Sciatic nerve (tissue), 2 donors: ENCODE data around the gene KY. TPM values are rescaled to one million over a fixed set of nuclear protein-coding genes. Genes with fewer than 3 reads are reported as not detected.

Experiments
- ATAC-seq: fragments of 200-7000 bp; cut with Tn5 transposase; one replicate; pipeline ENCODE4 v1.9.1; 2020; ENCODE audit warnings: mild to moderate bottlenecking, moderate library complexity
- DNase-seq: peaks from one replicate; pipeline ENCODE4 v3.0.0-alpha.2; 2020; ENCODE audit warnings: low spot score
- intact Hi-C: fragments of 100-400 bp; cut with DNase I; formaldehyde crosslinking; loops from one replicate; pipeline ENCODE4 v1.14.2; 2022
- total RNA-seq: library from RNA; stranded (reverse); fragmentation: NEBNext Ultra II Directional; extraction: Animal tissue kit (Norgen Biotek cat#: 25700); gene quantifications from one replicate; pipeline ENCODE4 v1.2.1, GENCODE V29; 2021
- donor health status: DM: no; HTN: no; CAD: no.
- donor health status: DM: no; HTN: no; CAD: no.

KY gene
- total RNA-seq, 1 donor from 2014 or later = 3.3 TPM

- intact Hi-C loops = no loop called here
- ATAC-seq (peak; percentile 83), DNase-seq (peak; percentile 66)
Measured at GRCh38 chr3:134651347-134652041, 672 bp upstream of the KY start.

DNA sequence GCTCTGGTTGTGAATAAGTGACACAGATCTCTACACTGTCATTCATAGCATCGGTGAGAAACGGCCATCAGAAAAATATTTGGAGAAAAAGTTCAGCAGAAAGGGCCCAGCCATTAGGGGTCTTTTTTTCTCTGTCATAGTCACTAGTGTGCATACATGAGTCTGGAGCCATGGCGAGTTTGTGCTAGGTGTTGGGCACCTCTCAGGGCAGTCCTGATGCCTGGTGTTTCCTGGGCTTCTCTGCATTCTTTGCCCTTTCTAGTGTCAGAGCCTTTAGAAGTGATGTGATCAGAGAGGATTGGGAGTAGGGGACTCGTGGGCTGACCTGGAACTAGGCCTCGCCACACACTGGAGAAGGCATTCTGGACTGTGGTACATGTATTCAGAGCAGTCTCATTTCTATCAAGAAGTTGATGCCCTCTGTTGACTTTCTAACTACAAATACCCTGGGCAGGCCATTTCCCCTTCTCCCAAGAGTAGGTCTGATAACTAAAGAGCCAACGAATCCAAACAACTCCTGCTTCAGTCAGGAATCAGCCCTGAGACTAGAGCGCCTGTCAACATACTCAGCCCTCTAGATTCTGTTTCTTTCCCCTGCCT lies 1.6 kb downstream of the KY start:
- intact Hi-C loops = no loop called here
- no peak for ATAC-seq
- DNase-seq = no peak

DNA sequence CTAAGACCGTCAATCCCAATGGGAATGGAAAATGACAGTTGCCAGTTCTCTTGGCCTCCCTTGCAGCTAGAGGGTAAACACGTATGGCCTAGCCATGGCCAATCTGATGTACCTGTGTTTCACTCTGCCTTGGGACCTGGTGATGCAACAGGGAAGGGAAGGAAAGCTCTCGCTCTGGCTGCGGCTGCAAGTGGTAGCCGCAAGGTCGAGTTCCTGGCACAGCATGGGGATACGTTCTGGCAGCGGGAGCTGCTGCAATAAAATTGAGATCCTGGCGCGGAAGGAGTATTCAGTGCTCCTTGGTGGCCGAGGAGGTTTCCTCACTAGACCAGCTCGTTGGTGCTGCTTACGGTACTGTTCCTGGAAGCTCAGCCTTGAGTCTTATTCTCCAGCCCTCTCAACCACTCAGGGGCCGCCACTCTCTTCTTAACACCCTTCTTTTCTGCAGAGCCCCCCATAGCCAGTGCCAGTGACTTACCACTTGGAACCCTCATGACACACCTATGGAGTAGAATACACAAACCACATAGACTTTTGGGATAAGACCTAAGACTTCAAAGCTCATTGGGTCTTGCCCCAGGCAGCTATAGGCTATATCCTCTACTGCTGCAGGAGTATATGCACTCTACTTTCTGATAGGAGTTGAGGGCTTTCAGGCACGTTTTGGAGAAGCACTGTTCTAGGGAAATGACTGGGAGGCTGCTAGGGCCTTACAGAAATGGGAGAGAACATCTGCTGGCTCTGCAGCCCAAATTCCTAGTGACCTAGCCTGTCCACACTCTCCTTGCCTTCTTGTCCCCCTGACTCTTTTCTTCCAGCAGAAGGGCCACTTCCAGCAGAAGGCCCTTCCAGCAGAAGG lies 2.7 kb downstream of the KY start:
- ATAC-seq = no peak
- no peak for DNase-seq
- intact Hi-C loops = no loop called here

DNA sequence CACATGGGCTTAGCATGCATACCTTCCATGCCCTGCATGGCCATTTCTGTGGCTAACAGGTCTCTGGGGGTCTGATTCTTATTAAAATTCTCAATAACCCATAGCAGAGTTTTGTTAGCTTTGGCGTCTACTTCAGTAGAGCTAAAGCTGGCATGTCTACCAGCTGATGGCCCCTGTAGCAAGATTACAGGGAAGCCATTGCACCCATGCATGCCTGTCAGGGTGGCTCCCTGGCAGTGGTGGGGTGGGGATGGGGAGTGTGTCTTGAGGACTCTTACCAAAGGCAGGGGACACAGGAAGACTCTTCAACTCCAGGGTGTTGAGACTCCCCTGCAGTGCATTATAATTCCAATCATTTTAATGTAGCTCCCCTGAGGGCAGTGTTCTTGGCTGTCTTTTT lies 4.7 kb downstream of the KY start:
- no peak for ATAC-seq
- intact Hi-C loops = no loop called here
- DNase-seq = no peak

- DNase-seq = no peak
- ATAC-seq = no peak
- intact Hi-C loops = no loop called here
Measured at GRCh38 chr3:134645515-134645914, 5.3 kb downstream of the KY start.

- no peak for ATAC-seq
- intact Hi-C loops = no loop called here
- no peak for DNase-seq
Measured at GRCh38 chr3:134644731-134645514, 5.9 kb downstream of the KY start.

DNA sequence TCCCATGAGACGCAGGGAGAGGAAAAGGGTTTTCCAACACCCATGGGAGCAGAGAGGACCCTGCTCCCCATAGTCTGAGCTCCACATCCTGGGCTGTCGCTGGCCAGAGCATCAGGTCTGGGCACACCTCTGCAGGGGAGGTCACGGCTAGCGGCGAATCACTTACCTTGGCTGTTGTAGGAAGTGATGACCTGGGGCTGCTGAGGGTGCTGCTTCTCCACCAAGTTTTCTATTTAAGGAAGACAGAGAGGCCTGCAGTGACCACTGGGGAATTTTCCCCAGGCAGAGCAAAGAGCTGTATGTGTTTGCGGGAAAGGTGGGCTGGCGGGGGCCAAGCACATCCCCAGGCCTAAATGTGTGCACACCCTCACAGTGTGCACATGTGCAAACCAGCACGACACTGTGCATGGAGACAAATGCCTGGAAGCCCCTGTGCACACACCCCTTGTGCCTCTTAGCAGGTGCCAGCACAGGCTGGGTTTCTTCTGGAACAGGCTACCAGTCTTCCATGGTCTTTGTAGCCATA lies 7.6 kb downstream of the KY start:
- DNase-seq (no peak), ATAC-seq (no peak)
- intact Hi-C loops = no loop called here

DNA sequence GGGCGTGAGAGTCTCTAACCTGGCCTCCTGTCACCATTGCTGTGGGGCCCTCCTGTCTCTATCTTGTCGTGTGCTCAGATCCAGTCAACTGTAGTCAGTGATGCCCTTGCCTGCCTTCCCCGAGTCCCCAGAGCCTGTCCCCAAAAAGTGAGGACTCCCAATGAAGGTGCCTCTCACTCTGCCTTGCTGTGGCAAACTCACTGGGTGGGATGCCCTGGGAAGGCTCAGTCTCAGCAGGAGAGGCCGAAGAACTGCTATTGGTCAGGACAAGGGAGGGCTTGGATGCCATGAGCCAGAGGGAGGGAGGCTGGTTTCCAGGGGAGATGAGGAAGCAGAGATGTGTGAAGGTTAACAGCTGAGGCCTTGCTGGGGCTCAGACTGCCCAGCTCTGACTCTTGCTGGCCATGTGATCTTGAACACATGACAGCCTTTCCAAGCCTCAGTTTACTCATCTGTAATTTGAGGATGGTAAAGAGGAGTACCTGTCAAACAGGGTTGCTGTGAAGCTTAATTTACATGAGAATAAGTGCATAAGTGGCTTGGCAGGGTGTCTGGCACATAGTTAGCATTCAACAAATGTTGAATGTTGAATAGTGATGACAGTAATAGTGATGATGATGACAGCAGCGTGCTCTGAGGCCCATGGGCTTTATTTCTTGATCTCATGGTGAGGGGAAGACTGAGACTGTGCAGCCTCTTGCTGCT lies 8.2 kb downstream of the KY start:
- no peak for ATAC-seq
- DNase-seq = no peak
- intact Hi-C loops = no loop called here

DNA sequence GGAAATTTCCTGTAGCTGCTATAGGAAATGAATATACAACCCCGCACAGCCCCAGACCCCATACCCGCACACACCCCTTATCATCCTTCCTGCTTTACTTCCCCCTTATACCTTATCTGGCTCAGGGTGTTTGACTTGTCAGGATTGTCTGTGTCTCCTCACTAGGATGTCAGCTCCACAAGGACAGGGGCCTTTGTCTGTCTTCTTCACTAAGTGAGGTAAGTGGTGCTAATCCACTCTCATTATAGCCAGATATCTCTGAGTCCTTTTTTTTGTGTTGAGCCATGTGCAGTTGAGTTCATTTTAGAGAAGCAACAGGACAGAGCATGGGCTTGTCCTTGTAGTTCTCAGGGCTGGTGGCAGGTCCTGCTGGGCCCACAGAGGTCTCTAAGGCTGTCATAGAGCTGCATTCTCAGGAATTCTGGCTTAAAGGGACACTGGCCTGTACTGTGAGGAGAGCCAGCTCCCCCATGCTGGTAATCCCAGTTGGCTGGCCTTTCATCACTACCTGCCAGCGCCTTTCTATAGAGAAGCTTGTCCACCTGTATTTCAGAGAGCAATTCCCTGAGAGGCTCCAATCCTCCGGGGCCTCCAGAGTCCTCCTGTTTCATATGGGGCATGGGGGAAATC lies 9.0 kb downstream of the KY start:
- DNase-seq (no peak), ATAC-seq (no peak)
- intact Hi-C loops = no loop called here

GRCh38 chr3:134640872-134641470 lies 9.9 kb downstream of the KY start:
- intact Hi-C loops = no loop called here
- DNase-seq (no peak), ATAC-seq (no peak)

- DNase-seq (no peak), ATAC-seq (no peak)
- intact Hi-C loops = no loop called here
Measured at GRCh38 chr3:134640378-134640777, 10.4 kb downstream of the KY start.

DNA sequence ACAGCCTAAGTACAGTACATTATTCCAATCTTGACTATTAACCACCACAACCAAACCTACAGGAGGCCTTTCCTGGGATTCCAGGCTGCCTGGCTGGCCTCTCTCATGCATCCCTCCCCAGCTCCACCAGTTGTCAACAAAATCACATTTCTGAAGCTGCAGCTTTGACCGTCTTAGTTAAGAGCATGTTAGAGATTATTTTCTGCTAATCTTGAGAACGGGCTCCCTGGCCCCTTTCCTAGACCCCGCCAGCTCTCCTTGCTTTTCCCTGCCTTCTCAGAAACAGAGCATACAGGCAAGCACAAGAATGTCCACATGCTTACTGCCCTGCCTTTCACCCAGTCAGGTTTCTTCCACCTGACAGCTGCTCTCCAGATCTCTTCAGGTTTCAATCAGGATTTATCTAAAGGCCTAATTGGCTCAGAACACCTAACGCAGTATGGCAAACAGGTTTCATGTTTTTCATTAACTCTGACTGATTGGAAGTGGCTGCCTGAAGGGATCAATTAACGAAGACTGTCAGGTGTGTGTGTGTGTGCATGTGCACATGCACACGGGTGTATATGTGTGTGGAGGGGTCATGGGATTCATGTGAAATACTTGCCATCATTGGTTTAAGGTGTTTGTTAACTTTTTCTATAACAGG lies 12.3 kb downstream of the KY start:
- intact Hi-C loops = no loop called here
- ATAC-seq = no peak

DNA sequence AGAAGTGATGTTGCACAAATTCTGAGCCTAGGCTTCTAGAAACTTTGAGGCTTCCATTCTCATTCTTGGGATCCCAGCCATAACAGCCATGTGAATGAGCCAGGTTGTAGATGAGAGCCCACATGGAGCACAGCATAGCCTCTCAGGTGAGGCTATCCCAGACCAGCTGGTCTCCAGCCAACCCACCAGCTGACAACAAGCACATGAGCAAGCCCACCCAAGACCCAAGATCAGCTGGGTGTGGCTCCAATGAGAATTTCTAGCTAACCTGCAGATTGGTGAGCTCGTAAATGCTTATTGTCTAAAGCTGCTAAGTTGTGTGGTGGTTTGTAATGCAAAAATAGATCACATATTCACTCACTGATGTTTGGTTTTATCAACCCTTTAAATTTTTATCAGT lies 14.4 kb downstream of the KY start:
- intact Hi-C loops = no loop called here
- no peak for DNase-seq
- no peak for ATAC-seq

More for the DNA sequence above, 12.3 kb downstream of the KY start:
- DNase-seq = no peak

DNA sequence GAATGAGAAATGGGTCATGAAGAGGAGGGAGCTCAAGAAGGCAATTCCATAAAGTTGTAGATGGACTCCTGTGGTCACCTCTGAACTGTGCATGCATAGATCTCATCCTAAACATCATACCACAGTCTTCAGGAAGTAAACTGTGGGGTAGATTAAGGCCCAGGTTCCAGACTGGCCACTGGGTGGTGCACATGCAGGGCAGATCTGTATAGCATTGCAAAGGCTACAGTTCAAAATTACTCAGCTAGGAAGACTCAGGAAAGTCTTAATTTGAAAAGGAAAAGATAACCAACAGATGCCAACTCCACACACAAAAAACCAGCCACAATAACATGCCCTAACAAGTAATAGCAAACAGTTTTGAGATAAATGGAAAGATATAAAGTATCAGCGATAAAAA lies 20.3 kb downstream of the KY start:
- no peak for DNase-seq
- no peak for ATAC-seq
- intact Hi-C loops = no loop called here

DNA sequence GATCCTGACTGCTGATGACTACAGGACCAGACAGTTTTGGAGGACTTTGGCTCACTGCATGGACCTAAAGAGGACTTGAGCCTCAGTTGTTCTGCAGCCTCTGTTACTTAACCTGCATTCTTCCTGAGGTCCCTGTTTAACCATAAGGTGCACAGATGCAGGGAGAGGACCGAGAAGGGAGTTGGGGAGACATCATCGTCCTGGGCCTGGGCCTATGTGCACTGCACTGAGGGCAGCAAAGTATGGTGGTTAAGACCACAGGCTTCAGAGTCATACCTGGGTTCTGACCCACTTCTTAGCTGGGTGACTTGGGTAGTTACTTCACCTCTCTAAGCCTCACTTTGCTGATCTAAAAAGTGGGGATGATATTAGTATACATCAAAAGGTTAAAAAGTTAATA lies 21.9 kb downstream of the KY start:
- intact Hi-C loops = no loop called here

GRCh38 chr3:134627831-134628230 lies 23.0 kb downstream of the KY start:
- DNase-seq = no peak
- ATAC-seq = no peak
- intact Hi-C loops = no loop called here

More for the DNA sequence above, 21.9 kb downstream of the KY start:
- no peak for ATAC-seq
- no peak for DNase-seq
